ENCODE results near the gene LRRC7. TPM values are rescaled to one million over a fixed set of nuclear protein-coding genes. Genes with fewer than 3 reads are reported as not detected.
"Not testable (repeated sequence)": the region's sequence is repeated elsewhere in the genome, so short reads cannot be mapped to it uniquely, and the experiment has no call there.

LRRC7 gene
- total RNA-seq, 4 donors from 2014 or later, result 0.62 to 2.1 (median 1.3) TPM

DNA sequence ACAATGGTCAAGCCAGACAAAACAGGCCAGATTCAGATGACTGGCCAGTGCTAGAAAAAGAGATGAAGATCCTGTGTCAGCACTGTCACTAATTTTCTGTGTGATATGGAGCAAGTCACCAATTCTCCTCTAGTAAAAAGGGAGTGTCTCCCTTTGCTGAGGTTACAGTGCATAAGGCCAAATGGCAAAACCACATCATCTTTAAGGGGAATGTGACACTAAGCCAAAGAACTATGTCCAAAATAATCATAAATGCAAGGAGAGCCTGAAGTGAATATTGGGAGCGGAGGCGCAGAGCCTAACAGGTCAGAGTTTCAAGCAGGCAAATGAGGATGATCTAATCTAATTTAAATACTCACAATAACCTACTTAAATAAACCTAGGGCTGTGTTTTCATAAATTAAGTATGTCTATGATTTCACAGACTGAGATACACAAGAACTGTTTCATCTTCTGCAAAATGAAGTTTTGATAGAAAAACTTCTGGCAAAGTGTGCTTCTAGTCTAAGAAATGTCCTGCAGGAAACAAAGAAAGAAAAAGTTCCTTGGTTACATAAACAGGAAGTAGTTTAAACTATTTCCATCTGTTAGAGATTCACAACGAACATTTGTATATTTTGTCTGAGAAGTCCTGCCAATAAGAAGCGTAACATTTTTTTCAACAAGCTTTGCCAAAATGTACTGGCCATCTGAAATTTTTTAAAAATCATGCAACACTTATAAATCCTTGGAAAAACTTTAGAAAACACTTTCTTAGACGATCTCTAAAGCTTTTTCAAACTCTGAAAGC lies 347.4 kb downstream of the LRRC7 start:
- intact Hi-C loops (cut with DNase I; ENCODE audit: low total_unique reads) (no loop called here), in situ Hi-C loops (cut with MboI; ENCODE audit: low sequenced_read_pairs in 4 of 4) (no loop called here)
- H3K4me3 ChIP-seq, result no peak overlapping the region
- H3K27me3 ChIP-seq, result no peaks in the 10 kb centered on the region
- TF ChIP-seq, protein P1, sequence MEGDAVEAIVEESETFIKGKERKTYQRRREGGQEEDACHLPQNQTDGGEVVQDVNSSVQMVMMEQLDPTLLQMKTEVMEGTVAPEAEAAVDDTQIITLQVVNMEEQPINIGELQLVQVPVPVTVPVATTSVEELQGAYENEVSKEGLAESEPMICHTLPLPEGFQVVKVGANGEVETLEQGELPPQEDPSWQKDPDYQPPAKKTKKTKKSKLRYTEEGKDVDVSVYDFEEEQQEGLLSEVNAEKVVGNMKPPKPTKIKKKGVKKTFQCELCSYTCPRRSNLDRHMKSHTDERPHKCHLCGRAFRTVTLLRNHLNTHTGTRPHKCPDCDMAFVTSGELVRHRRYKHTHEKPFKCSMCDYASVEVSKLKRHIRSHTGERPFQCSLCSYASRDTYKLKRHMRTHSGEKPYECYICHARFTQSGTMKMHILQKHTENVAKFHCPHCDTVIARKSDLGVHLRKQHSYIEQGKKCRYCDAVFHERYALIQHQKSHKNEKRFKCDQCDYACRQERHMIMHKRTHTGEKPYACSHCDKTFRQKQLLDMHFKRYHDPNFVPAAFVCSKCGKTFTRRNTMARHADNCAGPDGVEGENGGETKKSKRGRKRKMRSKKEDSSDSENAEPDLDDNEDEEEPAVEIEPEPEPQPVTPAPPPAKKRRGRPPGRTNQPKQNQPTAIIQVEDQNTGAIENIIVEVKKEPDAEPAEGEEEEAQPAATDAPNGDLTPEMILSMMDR (IDR thresholded peaks at IDR 0.05 in 4 of 5, conservative IDR thresholded peaks at IDR 0.05 in 1 of 5), result no peak
- TF ChIP-seq POLR2A (IDR thresholded peaks at IDR 0.05), result no peak
- H3K9me3 ChIP-seq, result no peaks in the 10 kb centered on the region
- H3K4me1 ChIP-seq, result peaks cover 0 to 6% of the 10 kb centered on the region in 2 donors
- H3K36me3 ChIP-seq, result no peaks in the 10 kb centered on the region
- DNase-seq, result no peak
- H3K27ac ChIP-seq, result peak overlapping the region in 1 of 4 donors; percentile 39
- ATAC-seq, result no peak

DNA sequence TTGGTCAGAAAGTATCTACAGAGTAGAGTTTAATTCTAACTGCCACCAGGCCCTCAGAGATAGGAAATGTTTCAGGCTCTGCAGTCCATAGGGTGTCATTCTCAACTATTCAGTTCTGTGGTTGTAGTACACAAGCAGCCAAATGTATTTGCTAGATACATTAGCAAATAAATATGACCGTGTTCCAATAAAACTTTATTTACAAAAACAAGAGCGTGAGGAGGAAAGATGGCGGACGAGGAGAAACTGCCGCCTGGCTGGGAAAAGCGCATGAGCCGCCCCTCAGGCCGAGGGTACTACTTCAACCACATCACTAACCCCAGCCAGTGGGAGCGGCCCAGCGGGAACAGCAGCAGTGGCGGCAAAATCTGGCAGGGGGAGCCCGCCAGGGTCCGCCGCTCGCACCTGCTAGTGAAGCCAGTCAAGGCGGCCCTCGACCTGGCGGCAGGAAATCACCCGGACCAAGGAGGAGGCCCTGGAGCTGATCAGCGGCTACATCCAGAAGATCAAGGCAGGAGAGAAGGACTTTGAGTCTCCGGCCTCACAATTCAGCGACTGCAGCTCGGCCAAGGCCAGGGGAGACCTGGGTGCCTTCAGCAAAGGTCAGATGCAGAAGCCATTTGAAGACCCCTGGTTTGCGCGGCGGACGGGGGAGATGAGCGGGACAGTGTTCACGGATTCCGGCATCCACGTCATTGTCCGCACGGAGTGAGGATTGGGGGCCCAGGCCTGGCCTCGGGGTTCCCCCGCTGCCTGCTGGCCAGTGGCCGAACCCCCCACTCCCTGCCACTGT lies 351.6 kb downstream of the LRRC7 start:
- Histone ChIP-seq H3K4me1 (no peaks in the 10 kb centered on the region), H3K9me3 (no peaks in the 10 kb centered on the region), H3K27ac (no peak overlapping the region), H3K27me3 (no peaks in the 10 kb centered on the region), H3K36me3 (no peaks in the 10 kb centered on the region), H3K4me3 (no peak overlapping the region)
- no peak for ATAC-seq
- in situ Hi-C loops (cut with MboI; ENCODE audit: low sequenced_read_pairs in 4 of 4) (no loop called here), intact Hi-C loops (cut with DNase I; ENCODE audit: low total_unique reads) (no loop called here)
- DNase-seq, result no peak
- TF ChIP-seq, protein P1 (IDR thresholded peaks at IDR 0.05 in 4 of 5, conservative IDR thresholded peaks at IDR 0.05 in 1 of 5), result no peak
- no peak for TF ChIP-seq POLR2A (IDR thresholded peaks at IDR 0.05)

DNA sequence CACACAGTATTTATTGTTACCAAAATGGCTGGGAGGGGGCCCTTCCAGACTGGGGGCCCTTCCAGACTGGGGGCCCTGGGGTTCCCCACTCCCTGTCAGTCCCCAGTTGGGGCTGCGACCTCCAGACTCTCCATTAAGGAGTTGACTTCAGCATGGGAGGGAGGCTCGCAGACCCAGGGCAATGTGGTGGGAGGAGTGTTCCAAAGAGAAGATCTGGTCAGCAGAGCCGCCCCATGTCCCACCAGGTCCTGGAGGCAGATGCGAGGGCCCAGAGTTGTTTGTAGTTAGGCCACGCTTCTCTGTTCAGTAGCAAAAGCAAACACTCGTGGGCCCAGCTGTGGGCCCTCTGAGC lies 352.2 kb downstream of the LRRC7 start:
- intact Hi-C loops (cut with DNase I; ENCODE audit: low total_unique reads) (no loop called here), in situ Hi-C loops (cut with MboI; ENCODE audit: low sequenced_read_pairs in 4 of 4) (no loop called here)
- TF ChIP-seq POLR2A (IDR thresholded peaks at IDR 0.05), result no peak
- DNase-seq (no peak), ATAC-seq (no peak)
- Histone ChIP-seq H3K4me3 (no peak overlapping the region), H3K9me3 (no peaks in the 10 kb centered on the region), H3K36me3 (no peaks in the 10 kb centered on the region), H3K4me1 (no peaks in the 10 kb centered on the region), H3K27ac (no peak overlapping the region), H3K27me3 (no peaks in the 10 kb centered on the region)

DNA sequence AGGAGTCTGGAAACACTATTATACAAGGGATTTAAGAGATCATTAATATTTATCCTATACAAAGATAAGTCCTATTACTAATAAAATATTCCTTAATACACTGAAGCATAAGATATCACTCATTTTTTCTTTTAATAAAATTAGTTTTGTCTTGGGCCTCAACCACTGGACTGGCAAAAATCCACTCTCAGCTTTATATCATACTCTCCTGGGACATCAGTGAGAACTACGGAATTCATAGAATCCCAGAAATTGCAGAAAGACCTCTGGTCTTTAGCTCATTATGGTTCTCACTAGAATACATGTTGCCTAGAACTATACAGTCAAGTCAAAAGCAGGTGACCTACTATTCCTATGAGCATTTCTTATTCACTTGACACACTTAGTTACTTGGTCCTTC lies 352.7 kb downstream of the LRRC7 start:
- H3K9me3 ChIP-seq, result no peaks in the 10 kb centered on the region
- TF ChIP-seq, protein P1 (IDR thresholded peaks at IDR 0.05 in 4 of 5, conservative IDR thresholded peaks at IDR 0.05 in 1 of 5), result no peak
- TF ChIP-seq POLR2A (IDR thresholded peaks at IDR 0.05), result no peak
- no peak overlapping the region for H3K4me3 ChIP-seq
- intact Hi-C loops (cut with DNase I; ENCODE audit: low total_unique reads), result no loop called here
- no peaks in the 10 kb centered on the region for H3K27me3 ChIP-seq
- H3K36me3 ChIP-seq, result no peaks in the 10 kb centered on the region
- H3K27ac ChIP-seq, result no peak overlapping the region
- no peak for ATAC-seq
- DNase-seq, result no peak
- H3K4me1 ChIP-seq, result no peaks in the 10 kb centered on the region
- in situ Hi-C loops (cut with MboI; ENCODE audit: low sequenced_read_pairs in 4 of 4), result no loop called here

DNA sequence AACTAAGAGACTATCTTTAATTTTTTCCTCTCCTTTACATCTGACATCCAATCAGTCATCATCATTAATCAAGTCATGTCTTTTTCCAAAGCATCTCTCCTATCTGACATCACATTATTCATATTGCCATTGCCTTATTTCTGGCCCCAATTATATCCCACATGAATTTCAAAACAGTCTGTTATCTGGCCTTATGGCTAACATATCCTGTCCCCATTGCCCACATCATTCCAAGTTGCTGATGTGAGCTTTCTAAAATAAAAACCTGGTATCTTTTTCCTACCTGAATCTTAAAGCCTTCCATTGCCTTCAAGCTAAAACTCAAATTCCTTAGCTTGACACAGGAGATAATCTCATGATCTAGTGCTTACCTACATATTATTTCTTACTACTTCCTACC lies 353.8 kb downstream of the LRRC7 start:
- TF ChIP-seq, protein P1 (IDR thresholded peaks at IDR 0.05 in 4 of 5, conservative IDR thresholded peaks at IDR 0.05 in 1 of 5), result no peak
- TF ChIP-seq POLR2A (IDR thresholded peaks at IDR 0.05), result no peak
- H3K36me3 ChIP-seq, result no peaks in the 10 kb centered on the region
- no peaks in the 10 kb centered on the region for H3K27me3 ChIP-seq
- no peak overlapping the region for H3K4me3 ChIP-seq
- DNase-seq, result no peak
- H3K27ac ChIP-seq, result no peak overlapping the region
- H3K9me3 ChIP-seq, result no peaks in the 10 kb centered on the region
- ATAC-seq, result no peak
- no peaks in the 10 kb centered on the region for H3K4me1 ChIP-seq
- intact Hi-C loops (cut with DNase I; ENCODE audit: low total_unique reads), result no loop called here
- in situ Hi-C loops (cut with MboI; ENCODE audit: low sequenced_read_pairs in 4 of 4), result no loop called here

DNA sequence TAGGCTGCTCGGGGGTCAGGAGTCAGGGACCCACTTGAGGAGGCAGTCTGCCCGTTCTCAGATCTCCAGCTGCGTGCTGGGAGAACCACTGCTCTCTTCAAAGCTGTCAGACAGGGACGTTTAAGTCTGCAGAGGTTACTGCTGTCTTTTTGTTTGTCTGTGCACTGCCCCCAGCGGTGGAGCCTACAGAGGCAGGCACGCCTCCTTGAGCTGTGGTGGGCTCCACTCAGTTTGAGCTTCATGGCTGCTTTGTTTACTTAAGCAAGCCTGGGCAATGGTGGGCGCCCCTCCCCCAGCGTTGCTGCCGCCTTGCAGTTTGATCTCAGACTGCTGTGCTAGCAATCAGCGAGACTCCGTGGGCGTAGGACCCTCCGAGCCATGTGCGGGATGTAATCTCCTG lies 360.5 kb downstream of the LRRC7 start:
- H3K36me3 ChIP-seq; DNase-seq; intact Hi-C loops (cut with DNase I; ENCODE audit: low total_unique reads); H3K9me3 ChIP-seq; H3K27me3 ChIP-seq; H3K4me1 ChIP-seq; in situ Hi-C loops (cut with MboI; ENCODE audit: low sequenced_read_pairs in 4 of 4); ATAC-seq; H3K27ac ChIP-seq; H3K4me3 ChIP-seq: not testable (repeated sequence)

Data from gastrocnemius medialis (tissue), 4 donors.